SH-SY5Y (cell line): Measurements from ENCODE around the gene FLAD1.

ENCODE experiments used
- GATA2 ChIP-seq: IDR thresholded peaks from 2 replicates; pipeline ENCODE4 v1.6.1; 2011; ENCODE audit warnings: mild to moderate bottlenecking, low read depth, low read length
- GATA3 ChIP-seq: IDR thresholded peaks from 2 replicates; pipeline ENCODE4 v1.6.1; 2011; ENCODE audit warnings: low read depth, mild to moderate bottlenecking, low read length, moderate library complexity

DNA sequence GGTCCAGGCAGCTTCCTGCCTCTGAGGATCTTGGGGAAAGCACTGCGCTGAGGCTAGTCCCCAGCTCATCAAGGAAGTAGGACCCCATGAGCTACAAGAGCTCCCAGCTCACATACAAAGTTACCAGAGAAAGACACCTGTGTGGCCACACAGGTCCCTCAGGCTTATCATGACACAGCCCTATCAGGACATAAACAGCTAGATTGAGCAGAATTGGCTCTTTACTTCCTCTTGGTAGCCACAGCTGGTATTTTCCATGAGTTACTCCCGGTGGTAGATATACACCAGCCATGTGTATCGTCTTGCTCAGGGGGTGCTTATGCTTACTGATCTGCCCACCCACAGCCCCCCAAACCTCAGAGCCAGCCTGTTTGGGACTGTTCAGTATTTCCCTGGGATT, 11.4 kb downstream of the FLAD1 start:
- TF ChIP-seq GATA2: no peak
- no peak for TF ChIP-seq GATA3
